Stimulated activated naive CD4-positive, alpha-beta T cell treated with Interleukin-2 at 50 U/mL for 16 hours (primary cell): ENCODE data around the gene MED31.
"Not testable (repeated sequence)": the region's sequence is repeated elsewhere in the genome, so short reads cannot be mapped to it uniquely, and the experiment has no call there.

ENCODE experiments used
- DNase-seq: peaks from one replicate; lab custom pipeline; 2025; lab: John Stamatoyannopoulos, UW

Gene MED31

DNA sequence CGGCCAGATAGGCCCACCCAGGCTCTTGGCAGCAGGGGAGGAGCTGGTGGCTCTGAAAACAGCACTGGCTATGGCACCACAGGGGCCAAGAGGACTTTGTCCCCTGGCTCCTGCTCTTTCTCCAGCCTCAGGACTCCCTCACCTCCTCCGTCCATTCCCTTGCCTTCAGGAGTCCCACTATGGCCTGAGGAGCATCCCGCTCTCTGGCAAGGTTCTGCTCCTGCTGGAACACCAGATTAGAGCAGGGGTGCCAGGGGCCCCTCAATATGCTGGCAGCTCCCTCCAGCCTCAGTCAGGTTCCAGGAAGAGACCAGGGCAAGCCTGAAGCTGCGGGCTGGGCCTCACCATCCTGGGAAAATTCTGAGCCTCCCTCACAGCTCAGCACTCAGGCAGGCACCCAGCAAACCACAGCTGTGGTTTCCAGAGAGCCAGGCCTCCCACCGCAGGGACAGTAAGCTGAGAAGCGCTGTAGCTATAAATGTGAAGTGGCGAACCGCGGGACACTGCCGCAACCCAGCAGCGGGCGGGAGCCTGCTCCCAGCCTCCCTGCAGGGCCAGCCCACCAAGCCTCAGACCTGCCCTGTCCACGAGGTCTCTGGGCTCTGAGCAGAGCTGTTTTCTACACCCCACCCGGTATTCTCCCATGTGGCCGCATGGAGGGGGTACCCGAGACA is 25.9 kb upstream of the MED31 start:
- DNase-seq = no peak

- no peak for DNase-seq
Observed at GRCh38 chr17:6676802-6677157, 25.4 kb upstream of the MED31 start.

GRCh38 chr17:6675201-6675825 is 23.9 kb upstream of the MED31 start:
- DNase-seq = no peak

- DNase-seq = no peak
Observed at GRCh38 chr17:6674586-6674985, 23.2 kb upstream of the MED31 start.

DNA sequence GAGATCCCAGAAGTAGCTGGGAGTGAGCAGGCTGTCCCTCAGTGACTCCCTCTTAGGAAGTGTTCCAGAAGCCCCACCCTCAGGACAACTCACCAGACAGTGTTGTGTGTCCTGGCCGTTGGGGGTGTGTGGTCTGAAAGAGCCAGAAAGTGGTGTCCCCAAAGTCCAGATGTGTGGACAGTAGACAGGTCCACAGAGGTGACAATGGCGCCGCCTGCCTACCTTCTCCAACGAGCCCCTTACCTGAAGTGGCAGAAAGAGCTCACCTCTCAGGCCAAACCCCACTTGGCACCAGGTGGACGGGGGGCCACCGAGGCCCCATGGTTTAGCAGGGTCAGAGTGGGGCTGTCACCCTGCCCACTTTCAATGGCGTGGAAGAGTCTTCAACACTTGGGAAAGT is 20.0 kb upstream of the MED31 start:
- no peak for DNase-seq

GRCh38 chr17:6670999-6671398 is 19.6 kb upstream of the MED31 start:
- no peak for DNase-seq

DNA sequence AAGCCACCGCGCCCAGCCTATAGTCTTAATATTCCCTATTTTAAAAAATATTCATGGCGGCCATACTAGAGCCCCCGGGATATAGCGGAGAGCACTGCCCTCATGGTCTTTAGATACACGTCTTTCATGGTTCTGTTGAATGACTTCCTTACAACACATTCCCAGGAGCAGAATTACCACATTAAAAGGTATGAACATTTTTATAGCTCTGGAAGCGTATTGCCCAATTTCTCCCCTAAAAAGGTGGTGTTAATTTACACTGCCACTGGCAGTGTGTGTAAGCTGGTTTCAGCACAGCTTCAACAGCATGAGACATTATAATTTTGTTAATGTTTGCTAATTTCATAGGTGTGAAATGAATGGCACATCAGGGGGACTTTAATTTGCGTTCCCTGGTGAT is 19.2 kb upstream of the MED31 start:
- DNase-seq = no peak

GRCh38 chr17:6669479-6670212 is 18.2 kb upstream of the MED31 start:
- DNase-seq = no peak

DNA sequence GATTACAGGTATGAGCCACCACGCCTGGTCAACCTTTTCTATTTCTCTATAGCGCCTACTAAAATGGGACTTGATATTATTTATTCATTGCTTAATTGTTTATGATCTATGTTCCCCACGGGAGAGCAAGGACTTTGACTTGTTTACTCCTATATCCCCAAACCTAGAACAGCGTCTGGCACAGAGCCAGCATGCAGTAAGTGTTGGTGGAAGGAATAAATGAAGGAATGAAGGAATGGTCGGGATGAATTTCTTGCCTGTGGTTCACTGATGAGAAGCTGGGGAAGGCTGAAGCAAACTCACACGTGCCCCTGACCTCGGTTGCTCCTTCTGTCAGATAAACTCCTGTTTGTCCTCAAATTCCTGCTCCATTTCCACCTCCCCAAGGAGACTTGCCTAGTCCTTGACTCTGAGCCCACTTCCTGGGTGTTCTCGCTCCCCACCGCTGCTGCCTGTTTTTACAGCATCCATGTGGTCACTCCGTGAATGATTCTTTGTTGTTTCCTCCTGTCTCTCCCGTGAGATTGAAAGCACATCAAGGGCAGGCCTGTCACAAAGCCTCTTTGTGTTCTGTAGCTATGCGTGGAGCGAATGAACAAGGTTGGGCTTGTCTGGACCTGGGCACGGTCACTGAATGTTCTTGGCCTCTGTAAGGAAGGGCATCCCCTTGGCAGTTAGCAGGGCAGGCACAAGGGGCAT is 17.5 kb upstream of the MED31 start:
- no peak for DNase-seq

- DNase-seq = no peak
Observed at GRCh38 chr17:6668219-6668618, 16.8 kb upstream of the MED31 start.

- DNase-seq = no peak
Observed at GRCh38 chr17:6667516-6667915, 16.1 kb upstream of the MED31 start.

GRCh38 chr17:6666557-6666956 is 15.2 kb upstream of the MED31 start:
- no peak for DNase-seq

DNA sequence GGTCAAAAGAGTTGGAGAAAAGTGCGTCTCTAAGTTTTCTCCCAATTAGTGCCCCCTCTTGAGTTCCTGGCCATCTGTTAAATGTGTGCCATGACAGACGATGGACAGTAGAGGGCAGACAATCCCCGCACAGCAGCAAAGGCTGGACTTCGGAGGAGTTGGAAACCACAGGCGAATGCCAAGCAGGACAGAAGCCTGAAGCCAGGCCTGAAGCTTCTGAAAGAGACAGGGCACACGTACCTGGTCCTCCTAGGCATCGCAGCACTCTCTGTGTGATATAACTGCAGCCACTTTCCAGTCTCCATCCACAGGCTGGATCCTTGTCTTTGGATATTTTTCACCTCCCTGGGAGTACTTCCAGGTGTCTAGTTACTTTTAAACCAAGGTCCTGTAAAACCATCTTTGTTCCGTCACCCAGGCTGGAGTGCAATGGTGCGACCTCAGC is 14.7 kb upstream of the MED31 start:
- peak; percentile 11 for DNase-seq

- not testable (repeated sequence) for DNase-seq
Observed at GRCh38 chr17:6663200-6663599, 11.8 kb upstream of the MED31 start.

- no peak for DNase-seq
Observed at GRCh38 chr17:6661464-6661848, 10.1 kb upstream of the MED31 start.

- DNase-seq = no peak
Observed at GRCh38 chr17:6660805-6661463, 9.5 kb upstream of the MED31 start.

DNA sequence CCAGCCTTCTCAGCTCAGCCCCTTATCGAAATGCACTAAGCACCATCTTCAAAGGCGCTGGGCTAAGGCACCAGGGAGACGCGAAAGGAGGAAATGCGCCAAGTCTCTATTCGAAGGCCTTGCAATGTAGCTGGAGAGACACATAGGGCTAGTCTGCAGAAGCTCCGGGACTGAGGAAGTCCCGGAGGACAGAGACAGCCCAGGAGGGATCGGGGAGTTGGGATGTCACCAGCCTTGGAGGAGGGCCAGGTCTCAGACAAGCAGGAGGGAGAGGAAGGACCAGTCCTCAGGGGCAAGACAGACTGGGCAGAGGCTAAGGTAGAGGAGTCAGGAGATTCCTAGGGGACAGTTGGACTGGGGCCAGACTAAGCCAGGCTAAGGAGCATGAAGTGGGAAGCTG is 8.7 kb upstream of the MED31 start:
- DNase-seq = no peak

- DNase-seq = not testable (repeated sequence)
Observed at GRCh38 chr17:6658411-6658810, 7.0 kb upstream of the MED31 start.

- DNase-seq = no peak
Observed at GRCh38 chr17:6657633-6658287, 6.4 kb upstream of the MED31 start.

DNA sequence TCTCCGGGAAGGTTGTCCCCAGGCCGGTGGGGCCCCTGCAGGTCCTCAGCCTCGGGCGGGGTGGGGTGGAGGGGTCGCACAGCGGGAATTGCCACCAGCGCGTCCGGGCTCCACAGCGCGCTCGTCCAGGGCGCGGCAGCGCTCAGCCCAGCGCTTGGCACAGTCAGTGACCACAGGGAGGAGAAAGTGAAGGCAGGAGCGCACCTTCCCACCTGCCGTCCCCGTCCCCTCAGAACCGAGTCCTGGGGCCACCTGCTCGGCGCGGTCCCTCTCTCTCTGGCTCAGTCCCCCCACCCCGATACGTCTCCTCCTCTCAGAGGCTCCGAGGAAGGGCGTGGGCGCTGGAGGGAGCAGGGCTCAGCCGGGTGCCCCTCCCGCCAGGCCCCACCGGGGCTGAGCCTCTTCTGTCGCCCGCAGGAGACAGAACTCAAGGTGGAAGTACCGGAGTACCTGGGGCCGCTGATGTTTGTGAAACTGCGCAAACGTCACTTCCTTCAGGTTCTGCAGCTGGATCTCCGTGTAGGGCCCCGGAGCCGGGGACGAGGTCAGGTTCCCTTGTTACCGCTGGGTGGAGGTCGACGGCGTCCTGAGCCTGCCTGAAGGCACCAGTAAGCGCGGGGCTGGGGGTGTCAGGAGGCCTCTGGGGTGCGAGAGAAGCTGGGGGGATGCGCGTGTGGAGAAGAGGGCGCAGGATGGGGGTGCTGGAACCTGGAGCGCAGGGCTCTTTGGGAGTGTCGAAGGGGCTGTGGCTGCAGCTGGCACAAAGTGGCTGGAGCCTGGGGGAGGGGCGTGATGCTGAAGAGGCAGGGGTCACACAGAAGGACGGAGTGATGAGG is 5.6 kb upstream of the MED31 start:
- peak; percentile 56 for DNase-seq
